GM18511 (cell line): Measurements from ENCODE around the gene STIMATE.

Experiments
- ATAC-seq: cut with Tn5 transposase; IDR thresholded peaks from one replicate; pipeline ENCODE4 v1.9.1; 2021; ENCODE audit warnings: mild to moderate bottlenecking, moderate library complexity; ENCODE audit not compliant: unreplicated experiment

STIMATE gene

GRCh38 chr3:52894756-52895155 is 2.6 kb downstream of the STIMATE start:
- no peak for ATAC-seq

- no peak for ATAC-seq
Observed at GRCh38 chr3:52893723-52894122, 3.6 kb downstream of the STIMATE start.

GRCh38 chr3:52892625-52893311 is 4.6 kb downstream of the STIMATE start:
- no peak for ATAC-seq

- no peak for ATAC-seq
Observed at GRCh38 chr3:52892290-52892624, 5.1 kb downstream of the STIMATE start.

GRCh38 chr3:52891615-52892081 is 5.7 kb downstream of the STIMATE start:
- peak; percentile 39 for ATAC-seq

GRCh38 chr3:52891164-52891563 is 6.2 kb downstream of the STIMATE start:
- ATAC-seq, result no peak

GRCh38 chr3:52890735-52891134 is 6.6 kb downstream of the STIMATE start:
- no peak for ATAC-seq

- ATAC-seq, result no peak
Observed at GRCh38 chr3:52889901-52890300, 7.4 kb downstream of the STIMATE start.

- no peak for ATAC-seq
Observed at GRCh38 chr3:52887166-52887565, 10.2 kb downstream of the STIMATE start.

- no peak for ATAC-seq
Observed at GRCh38 chr3:52886049-52886730, 11.2 kb downstream of the STIMATE start.

- no peak for ATAC-seq
Observed at GRCh38 chr3:52882377-52882776, 15.0 kb downstream of the STIMATE start.

- ATAC-seq, result no peak
Observed at GRCh38 chr3:52881871-52882270, 15.5 kb downstream of the STIMATE start.

- peak; percentile 55 for ATAC-seq
Observed at GRCh38 chr3:52880474-52880873, 16.9 kb downstream of the STIMATE start.

- ATAC-seq, result peak; percentile 28
Observed at GRCh38 chr3:52880047-52880446, 17.3 kb downstream of the STIMATE start.

- ATAC-seq, result no peak
Observed at GRCh38 chr3:52879581-52879980, 17.8 kb downstream of the STIMATE start.

- no peak for ATAC-seq
Observed at GRCh38 chr3:52879090-52879489, 18.3 kb downstream of the STIMATE start.

- no peak for ATAC-seq
Observed at GRCh38 chr3:52877085-52877484, 20.3 kb downstream of the STIMATE start.

- ATAC-seq, result no peak
Observed at GRCh38 chr3:52874864-52875587, 22.3 kb downstream of the STIMATE start.

GRCh38 chr3:52874160-52874701 is 23.1 kb downstream of the STIMATE start:
- ATAC-seq, result no peak

GRCh38 chr3:52873433-52874159 is 23.8 kb downstream of the STIMATE start:
- ATAC-seq, result no peak

GRCh38 chr3:52872245-52872644 is 25.1 kb downstream of the STIMATE start:
- ATAC-seq, result no peak
